Fibroblast of pulmonary artery (primary cell): ENCODE data around the gene C1orf198.

Source experiments
- DNase-seq: peaks from one replicate; pipeline ENCODE4 v3.0.0-alpha.2; 2010; ENCODE audit warnings: low read depth
- H3K4me3 ChIP-seq: replicated peaks from 2 replicates; pipeline ENCODE4 v1.5.1; 2011; ENCODE audit warnings: low read depth, mild to moderate bottlenecking, control low read depth, low read length, moderate library complexity
- TF ChIP-seq, protein P1 (sequence below): IDR thresholded peaks from 2 replicates; pipeline ENCODE4 v1.5.1; 2011; ENCODE audit warnings: mild to moderate bottlenecking, control low read depth, low read length, inconsistent platforms; ENCODE audit errors: missing control alignments

The C1orf198 gene

DNA sequence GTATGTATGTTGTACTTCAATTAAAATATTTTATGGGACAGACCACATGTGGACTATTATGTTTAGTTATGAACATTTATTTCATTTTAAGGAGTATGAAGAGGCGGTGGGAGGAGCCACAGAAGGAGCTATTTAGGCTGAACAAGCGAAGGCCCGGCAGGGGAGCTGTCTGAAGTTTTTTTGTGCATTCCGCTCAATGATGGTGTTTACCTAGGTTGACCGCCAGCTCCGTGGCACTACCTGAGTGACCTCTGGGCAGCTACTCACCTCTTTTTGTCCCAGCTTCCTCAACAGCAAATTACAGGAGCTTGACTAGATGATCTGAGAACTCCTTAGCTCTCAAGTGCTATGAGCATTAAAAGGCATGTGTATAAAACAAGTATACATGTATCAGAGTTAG, 32.7 kb upstream of the C1orf198 start:
- H3K4me3 ChIP-seq: no peak overlapping the region
- TF ChIP-seq, protein P1, sequence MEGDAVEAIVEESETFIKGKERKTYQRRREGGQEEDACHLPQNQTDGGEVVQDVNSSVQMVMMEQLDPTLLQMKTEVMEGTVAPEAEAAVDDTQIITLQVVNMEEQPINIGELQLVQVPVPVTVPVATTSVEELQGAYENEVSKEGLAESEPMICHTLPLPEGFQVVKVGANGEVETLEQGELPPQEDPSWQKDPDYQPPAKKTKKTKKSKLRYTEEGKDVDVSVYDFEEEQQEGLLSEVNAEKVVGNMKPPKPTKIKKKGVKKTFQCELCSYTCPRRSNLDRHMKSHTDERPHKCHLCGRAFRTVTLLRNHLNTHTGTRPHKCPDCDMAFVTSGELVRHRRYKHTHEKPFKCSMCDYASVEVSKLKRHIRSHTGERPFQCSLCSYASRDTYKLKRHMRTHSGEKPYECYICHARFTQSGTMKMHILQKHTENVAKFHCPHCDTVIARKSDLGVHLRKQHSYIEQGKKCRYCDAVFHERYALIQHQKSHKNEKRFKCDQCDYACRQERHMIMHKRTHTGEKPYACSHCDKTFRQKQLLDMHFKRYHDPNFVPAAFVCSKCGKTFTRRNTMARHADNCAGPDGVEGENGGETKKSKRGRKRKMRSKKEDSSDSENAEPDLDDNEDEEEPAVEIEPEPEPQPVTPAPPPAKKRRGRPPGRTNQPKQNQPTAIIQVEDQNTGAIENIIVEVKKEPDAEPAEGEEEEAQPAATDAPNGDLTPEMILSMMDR: no peak
- no peak for DNase-seq

DNA sequence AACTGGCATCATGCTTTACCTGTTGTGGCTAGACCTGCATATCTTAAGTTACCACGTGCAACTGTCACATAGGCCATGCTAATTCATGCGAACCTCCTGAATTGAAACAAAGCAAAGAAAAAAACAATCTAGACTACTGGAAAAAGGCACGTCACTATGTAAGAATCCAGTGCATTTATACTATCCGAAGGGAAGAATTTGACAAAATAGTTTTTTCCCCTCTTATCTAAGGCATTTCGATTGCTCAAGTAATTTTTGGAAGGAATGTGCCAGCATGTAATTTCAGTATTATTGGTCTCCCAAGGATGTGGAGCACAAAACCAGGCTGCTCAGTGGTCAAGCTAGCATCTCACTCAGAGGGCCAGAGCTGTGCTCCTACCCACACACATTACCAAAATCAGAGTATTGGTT, 31.5 kb upstream of the C1orf198 start:
- DNase-seq: peak; percentile 96
- no peak overlapping the region for H3K4me3 ChIP-seq
- TF ChIP-seq, protein P1: no peak

DNA sequence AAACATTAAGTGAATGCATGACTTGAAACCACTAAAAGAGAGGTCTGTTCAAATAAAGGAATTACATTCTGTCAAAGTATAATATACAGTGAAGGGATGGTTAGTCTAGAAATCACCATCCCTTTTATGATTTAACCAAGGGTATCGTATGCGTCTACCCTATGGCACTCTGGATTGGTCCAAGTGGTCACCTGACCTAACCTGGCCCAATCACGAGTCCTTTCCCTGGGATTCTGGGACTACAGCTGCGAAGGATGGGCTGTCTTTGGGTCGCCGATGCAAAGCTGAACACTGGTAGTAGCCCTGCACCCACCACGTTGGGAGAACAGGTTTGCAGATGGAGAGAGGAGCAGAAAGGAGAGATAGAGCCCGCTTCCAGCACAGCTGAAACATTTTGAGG, 30.4 kb upstream of the C1orf198 start:
- TF ChIP-seq, protein P1: no peak
- no peak for DNase-seq

DNA sequence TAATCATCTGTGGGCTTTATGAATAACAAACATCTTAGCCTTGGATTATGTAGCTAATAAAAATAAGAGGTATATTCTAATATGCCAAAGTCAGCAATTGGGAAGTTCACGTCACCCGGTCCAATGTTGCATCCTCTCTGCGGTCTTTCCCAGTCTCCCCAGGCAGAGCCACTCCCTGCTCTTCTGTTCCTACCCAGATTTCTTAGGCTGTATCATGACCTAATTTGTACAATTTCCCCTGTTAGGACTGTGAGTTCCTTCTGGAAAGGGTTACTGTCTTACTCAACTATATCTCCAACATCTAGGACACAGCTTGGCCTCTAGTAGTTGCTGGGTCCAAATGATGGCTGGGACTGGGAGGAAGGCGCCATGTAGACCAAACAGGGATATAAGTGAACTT, 29.8 kb upstream of the C1orf198 start:
- H3K4me3 ChIP-seq: no peak overlapping the region
- TF ChIP-seq, protein P1: no peak
- no peak for DNase-seq

More for the DNA sequence above, 30.4 kb upstream of the C1orf198 start:
- H3K4me3 ChIP-seq: no peak overlapping the region

DNA sequence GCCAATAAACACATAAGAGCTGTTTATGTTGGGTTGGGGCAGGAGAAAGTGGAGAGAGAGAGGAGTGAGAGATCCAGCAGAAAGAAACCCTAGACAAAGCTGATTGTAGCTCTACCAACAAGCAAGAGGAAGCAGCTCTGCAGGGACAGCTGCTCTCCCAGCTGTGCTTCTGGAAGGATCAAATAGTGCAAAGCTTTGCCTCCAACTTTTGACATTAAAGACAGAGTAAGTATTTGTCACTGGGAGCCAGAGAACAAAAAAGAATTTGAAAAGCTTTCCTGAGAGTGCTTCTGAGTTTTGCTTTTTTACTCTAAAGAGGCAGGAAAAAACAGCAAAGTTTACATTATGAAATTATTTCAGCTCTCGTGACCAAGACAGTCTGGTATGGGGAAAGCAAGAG, 28.5 kb upstream of the C1orf198 start:
- TF ChIP-seq, protein P1: no peak
- no peak overlapping the region for H3K4me3 ChIP-seq
- no peak for DNase-seq

DNA sequence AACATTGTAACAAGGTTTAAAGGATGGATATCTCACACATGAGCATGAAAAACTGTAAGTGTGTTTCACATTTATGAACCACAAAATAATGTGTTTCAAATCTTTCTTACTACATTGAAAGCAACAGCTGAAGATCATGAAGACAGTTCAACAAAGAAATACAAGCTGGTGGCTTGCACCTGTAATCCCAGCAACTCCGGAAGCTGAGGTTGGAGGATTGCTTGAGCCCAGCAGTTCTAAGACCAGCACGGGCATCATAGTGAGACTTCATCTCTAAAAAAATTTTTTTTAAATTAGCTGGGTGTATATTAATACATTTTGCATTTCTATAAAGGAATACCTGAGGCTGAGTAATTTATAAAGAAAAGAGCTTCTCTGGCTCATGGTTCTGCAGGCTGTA, 27.1 kb upstream of the C1orf198 start:
- DNase-seq: no peak
- TF ChIP-seq, protein P1: no peak

DNA sequence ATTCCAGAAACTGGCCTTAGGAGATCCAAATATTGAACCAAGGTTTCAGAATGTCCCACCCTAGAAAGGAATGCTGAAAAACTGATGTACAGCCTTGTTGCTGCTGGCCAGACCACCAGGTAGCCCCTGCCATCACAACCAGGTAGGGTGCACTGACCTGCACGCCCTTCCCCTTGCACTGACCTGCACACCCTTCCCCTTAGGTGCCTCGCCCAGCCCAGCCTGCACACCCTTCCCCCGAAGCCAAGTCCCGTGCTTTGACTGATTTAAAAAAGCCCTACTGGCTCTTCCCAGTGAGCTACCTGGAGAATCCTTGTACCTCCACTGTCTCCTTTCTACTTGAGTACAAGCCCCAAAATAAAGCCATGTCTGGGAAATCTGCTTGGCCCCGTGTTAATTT, 26.3 kb upstream of the C1orf198 start:
- no peak overlapping the region for H3K4me3 ChIP-seq
- DNase-seq: no peak
- TF ChIP-seq, protein P1: no peak

More for the DNA sequence above, 27.1 kb upstream of the C1orf198 start:
- H3K4me3 ChIP-seq: no peak overlapping the region
